K562 (cell line): ENCODE data around the gene ABCD3. TPM values are rescaled to one million over a fixed set of nuclear protein-coding genes. Genes with fewer than 3 reads are reported as not detected.

Experiments
- ATAC-seq: fragments of 200-7000 bp; cut with Tn5 transposase; 3 replicates; pipeline ENCODE4 v1.9.1; 2020; ENCODE audit warnings: moderate library complexity
- BruUV-seq: library from RNA; stranded (reverse); fragments of 400-500 nt; replicated peaks from 2 replicates; lab custom pipeline; 2021; lab: Mats Ljungman, UMichigan
- CTCF ChIA-PET: fragments of 300-600 bp; formaldehyde crosslinking; extraction: SDS; loops from one replicate; lab custom pipeline; 2021; ENCODE audit warnings: low intra/inter-chr PET ratio; lab: Yijun Ruan, JAX
- POLR2A ChIA-PET: fragments of 300-600, 350-650 bp; sonication (Branson Sonifier 250); formaldehyde crosslinking; extraction: SDS; loops from one replicate; lab custom pipeline; 2021; ENCODE audit warnings: antibody characterized with exemption, inconsistent platforms; lab: Yijun Ruan, JAX
- DNase-seq, 4 experiments: peaks; one replicate each; pipeline versions ENCODE4 v3.0.0 to v3.0.0-alpha.2; 2011 to 2018; ENCODE audit warnings: low spot score in 3 of 4, mixed read lengths in 3 of 4; ENCODE audit errors: extremely low read depth in 1 of 4
- FAIRE-seq: peaks from 2 replicates; lab custom pipeline; 2011; peaks lifted over from hg19 to GRCh38; lab: Jason Lieb, UNC
- H2AFZ ChIP-seq: 2 replicates; pipeline ENCODE4 v1.6.0; 2011; ENCODE audit warnings: low read depth, low read length, control low read depth, inconsistent platforms
- H3K27ac ChIP-seq: fragments of 200-600 bp; 3 replicates; pipeline ENCODE4 v1.8.0; 2011; ENCODE audit warnings: low read depth, mild to moderate bottlenecking, control low read depth, inconsistent platforms, low read length, moderate library complexity, mixed read lengths; ENCODE audit errors: extremely low read depth
- H3K27me3 ChIP-seq, 2 experiments: fragments of 300-600 bp in 1 of 2; 2 replicates in 1 of 2; 3 replicates in 1 of 2; pipeline versions ENCODE4 v1.6.0 to v1.8.0; 2011; ENCODE audit warnings: inconsistent platforms in 2 of 2, low read length in 2 of 2, mild to moderate bottlenecking in 1 of 2, mixed read lengths in 1 of 2, moderate library complexity in 1 of 2; ENCODE audit not compliant: control insufficient read depth in 2 of 2, insufficient read depth in 2 of 2
- H3K36me3 ChIP-seq: fragments of 300-600 bp; 3 replicates; pipeline ENCODE4 v1.8.0; 2011; ENCODE audit warnings: mild to moderate bottlenecking, low read length, inconsistent platforms; ENCODE audit not compliant: control insufficient read depth, insufficient read depth
- H3K4me1 ChIP-seq, 2 experiments: fragments of 200-600 bp in 1 of 2; replicated peaks in 1 of 2; 2 replicates in 1 of 2; 3 replicates in 1 of 2; pipeline versions ENCODE4 v1.5.1 to v1.8.0; 2011; ENCODE audit warnings: inconsistent platforms in 2 of 2, low read length in 2 of 2, mild to moderate bottlenecking in 1 of 2, mixed read lengths in 1 of 2, moderate library complexity in 1 of 2; ENCODE audit not compliant: control insufficient read depth in 2 of 2, insufficient read depth in 2 of 2
- H3K4me2 ChIP-seq: 2 replicates; pipeline ENCODE4 v1.6.1; 2011; ENCODE audit warnings: low read length, control low read depth, inconsistent platforms, mixed read lengths; ENCODE audit not compliant: insufficient read depth
- H3K4me3 ChIP-seq: fragments of 200-600 bp; sonication (generic), shearing (Covaris generic); 2 replicates; pipeline ENCODE4 v1.5.1; 2016; ENCODE audit warnings: control low read depth, inconsistent platforms
- H3K79me2 ChIP-seq: fragments of 200-600 bp; 3 replicates; pipeline ENCODE4 v1.8.0; 2011; ENCODE audit warnings: low read length, inconsistent platforms; ENCODE audit not compliant: control insufficient read depth, insufficient read depth
- H3K9ac ChIP-seq, 2 experiments: 2 replicates each; pipeline versions ENCODE4 v1.6.0 to v1.6.1; 2011; ENCODE audit warnings: low read depth in 2 of 2, low read length in 2 of 2, control low read depth in 1 of 2, inconsistent platforms in 1 of 2, mild to moderate bottlenecking in 1 of 2, mixed read lengths in 1 of 2; ENCODE audit not compliant: insufficient read depth in 1 of 2
- H3K9me1 ChIP-seq: one replicate; pipeline ENCODE4 v1.6.0; 2011; ENCODE audit warnings: inconsistent platforms, mild to moderate bottlenecking, low read length, moderate library complexity; ENCODE audit not compliant: control insufficient read depth, insufficient read depth
- H3K9me3 ChIP-seq: replicated peaks from 2 replicates; pipeline ENCODE4 v1.5.1; 2011; ENCODE audit warnings: low read depth, low read length, inconsistent platforms; ENCODE audit not compliant: control insufficient read depth, insufficient read depth
- H4K20me1 ChIP-seq: replicated peaks from 2 replicates; pipeline ENCODE4 v1.6.1; 2011; ENCODE audit warnings: low read length, inconsistent platforms, mixed read lengths; ENCODE audit not compliant: control insufficient read depth, insufficient read depth
- NEUROD1 ChIP-seq: fragments of 150-350 bp; IDR thresholded peaks from 2 replicates; pipeline ENCODE4 v1.6.1; 2014; ENCODE audit warnings: borderline replicate concordance, low read length, low read depth; ENCODE audit not compliant: partially characterized antibody
- TAF9B ChIP-seq: fragments of 450-650 bp; IDR thresholded peaks from 2 replicates; pipeline ENCODE4 v1.6.1; 2018; ENCODE audit warnings: mild to moderate bottlenecking; ENCODE audit not compliant: partially characterized antibody
- TCF3 ChIP-seq: sonication (generic); formaldehyde crosslinking; IDR thresholded peaks from 2 replicates; pipeline ENCODE4 v1.4.0; 2020; ENCODE audit warnings: mild to moderate bottlenecking, missing genetic modification reagents
- ZBTB2 ChIP-seq: fragments of 450-650 bp; IDR thresholded peaks from 2 replicates; pipeline ENCODE4 v1.6.1; 2016; ENCODE audit warnings: antibody characterized with exemption
- ZNF12 ChIP-seq: sonication (generic); formaldehyde crosslinking; IDR thresholded peaks from 2 replicates; pipeline ENCODE4 v1.4.0; 2020; ENCODE audit warnings: mild to moderate bottlenecking, missing genetic modification reagents
- ZNF311 ChIP-seq: fragments of 250-450 bp; sonication (Bioruptor Pico); IDR thresholded peaks from 2 replicates; pipeline ENCODE4 v1.4.0; 2020; ENCODE audit warnings: mild to moderate bottlenecking, moderate library complexity
- in situ Hi-C: fragments of 300-500 bp; cut with MboI; formaldehyde crosslinking; loops from 4 replicates; pipeline ENCODE4 v1.15.0; 2018; ENCODE audit warnings: inconsistent platforms, mixed read lengths
- intact Hi-C: fragments of 100-400 bp; cut with micrococcal nuclease; formaldehyde crosslinking; loops from 2 replicates; pipeline ENCODE4 v1.14.2; 2022
- polyA plus RNA-seq, 8 experiments: library from polyadenylated mRNA; depleted of rRNA in 4 of 8; stranded (reverse) in 5 of 8; unstranded in 3 of 8; fragments of >200 nt; fragmentation: Nextera tagmentation in 2 of 8; fragmentation: Illumina TruSeq in 1 of 8; extraction: Ambion mirVana in 2 of 8; extraction: Trizol in 1 of 8; gene quantifications; 2 replicates each; pipeline versions ENCODE4 v1.2.1 to v1.2.3, GENCODE V29; 2011 to 2014; ENCODE audit warnings: inconsistent platforms in 1 of 8, missing spikeins in 1 of 8
- total RNA-seq, 7 experiments: library from RNA; depleted of rRNA in 6 of 7; stranded (reverse); fragments of >200 nt in 6 of 7; fragmentation: Illumina TruSeq in 2 of 7; extraction: Trizol in 2 of 7; gene quantifications; 2 replicates each; pipeline versions ENCODE4 v1.2.1 to v1.2.3, GENCODE V29; 2011 to 2021; ENCODE audit warnings: low replicate concordance in 1 of 7
- TF ChIP-seq, protein P1 (sequence below), 2 experiments: fragments of 450-650 bp; formaldehyde crosslinking in 1 of 2; IDR thresholded peaks; 2 replicates each; pipeline versions ENCODE4 v1.4.0 to v1.6.1; 2014 to 2020; ENCODE audit warnings: mild to moderate bottlenecking in 2 of 2, borderline replicate concordance in 1 of 2, low read depth in 1 of 2
- TF ChIP-seq, protein P2 (sequence below): fragments of 450-650 bp; formaldehyde crosslinking; IDR thresholded peaks from 2 replicates; pipeline ENCODE4 v1.4.0; 2022; ENCODE audit warnings: missing genetic modification characterization

ABCD3 gene
- total and polyA plus RNA-seq, 9 of the 15 experiments (the other 6 are each of a cell fraction or from before 2014, with no cell fraction given): 11.0 to 30.7 (median 15.5) TPM

DNA sequence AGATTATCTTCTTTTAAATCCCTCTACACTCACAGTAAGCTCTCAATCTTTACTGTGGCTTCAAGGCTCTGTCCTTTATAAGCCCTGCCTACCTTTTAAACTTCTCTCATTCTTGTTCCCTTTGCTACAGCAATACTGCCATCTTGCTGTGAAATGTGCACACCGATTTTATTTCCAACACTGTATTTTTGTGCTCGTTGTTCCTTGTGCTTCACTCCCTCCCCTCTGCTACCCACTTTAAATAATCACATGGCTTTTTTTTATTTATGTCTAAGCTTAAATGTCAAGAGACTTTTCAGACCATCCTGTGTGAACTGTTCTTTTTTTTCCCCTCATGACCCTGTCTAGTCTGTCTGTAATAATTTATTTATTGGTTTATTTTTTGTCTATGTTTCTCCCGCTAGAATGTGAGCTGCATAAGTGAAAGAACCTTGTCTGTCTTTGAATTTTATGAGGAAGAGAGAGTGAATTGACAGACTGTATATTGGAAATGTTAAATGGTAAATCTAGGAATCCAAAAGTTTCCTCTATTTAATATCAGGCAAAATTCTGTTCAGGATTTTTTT, 45.7 kb downstream of the ABCD3 start (continued):
- TF ChIP-seq, protein P1, sequence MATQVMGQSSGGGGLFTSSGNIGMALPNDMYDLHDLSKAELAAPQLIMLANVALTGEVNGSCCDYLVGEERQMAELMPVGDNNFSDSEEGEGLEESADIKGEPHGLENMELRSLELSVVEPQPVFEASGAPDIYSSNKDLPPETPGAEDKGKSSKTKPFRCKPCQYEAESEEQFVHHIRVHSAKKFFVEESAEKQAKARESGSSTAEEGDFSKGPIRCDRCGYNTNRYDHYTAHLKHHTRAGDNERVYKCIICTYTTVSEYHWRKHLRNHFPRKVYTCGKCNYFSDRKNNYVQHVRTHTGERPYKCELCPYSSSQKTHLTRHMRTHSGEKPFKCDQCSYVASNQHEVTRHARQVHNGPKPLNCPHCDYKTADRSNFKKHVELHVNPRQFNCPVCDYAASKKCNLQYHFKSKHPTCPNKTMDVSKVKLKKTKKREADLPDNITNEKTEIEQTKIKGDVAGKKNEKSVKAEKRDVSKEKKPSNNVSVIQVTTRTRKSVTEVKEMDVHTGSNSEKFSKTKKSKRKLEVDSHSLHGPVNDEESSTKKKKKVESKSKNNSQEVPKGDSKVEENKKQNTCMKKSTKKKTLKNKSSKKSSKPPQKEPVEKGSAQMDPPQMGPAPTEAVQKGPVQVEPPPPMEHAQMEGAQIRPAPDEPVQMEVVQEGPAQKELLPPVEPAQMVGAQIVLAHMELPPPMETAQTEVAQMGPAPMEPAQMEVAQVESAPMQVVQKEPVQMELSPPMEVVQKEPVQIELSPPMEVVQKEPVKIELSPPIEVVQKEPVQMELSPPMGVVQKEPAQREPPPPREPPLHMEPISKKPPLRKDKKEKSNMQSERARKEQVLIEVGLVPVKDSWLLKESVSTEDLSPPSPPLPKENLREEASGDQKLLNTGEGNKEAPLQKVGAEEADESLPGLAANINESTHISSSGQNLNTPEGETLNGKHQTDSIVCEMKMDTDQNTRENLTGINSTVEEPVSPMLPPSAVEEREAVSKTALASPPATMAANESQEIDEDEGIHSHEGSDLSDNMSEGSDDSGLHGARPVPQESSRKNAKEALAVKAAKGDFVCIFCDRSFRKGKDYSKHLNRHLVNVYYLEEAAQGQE (IDR thresholded peaks at IDR 0.05; ENCODE audit: borderline replicate concordance): peak; percentile 67
- TF ChIP-seq, protein P1 (CRISPR knock-in tag; IDR thresholded peaks at IDR 0.05; ENCODE audit: low read depth): no peak
- TF ChIP-seq, all 486 proteins: peak for 6

GRCh38 chr1:94468708-94469107, 50.5 kb downstream of the ABCD3 start:
- intact Hi-C loops: no loop called here
- H3K36me3 ChIP-seq: 0 out of 3 replicates have a peak, but pooled peaks cover 6% of the 10 kb centered on the region
- TF ChIP-seq NEUROD1 (no peak), TAF9B (no peak), ZNF12 (CRISPR knock-in tag) (no peak), TCF3 (no peak), ZNF311 (CRISPR knock-in tag) (no peak), ZBTB2 (no peak)
- TF ChIP-seq, protein P2, sequence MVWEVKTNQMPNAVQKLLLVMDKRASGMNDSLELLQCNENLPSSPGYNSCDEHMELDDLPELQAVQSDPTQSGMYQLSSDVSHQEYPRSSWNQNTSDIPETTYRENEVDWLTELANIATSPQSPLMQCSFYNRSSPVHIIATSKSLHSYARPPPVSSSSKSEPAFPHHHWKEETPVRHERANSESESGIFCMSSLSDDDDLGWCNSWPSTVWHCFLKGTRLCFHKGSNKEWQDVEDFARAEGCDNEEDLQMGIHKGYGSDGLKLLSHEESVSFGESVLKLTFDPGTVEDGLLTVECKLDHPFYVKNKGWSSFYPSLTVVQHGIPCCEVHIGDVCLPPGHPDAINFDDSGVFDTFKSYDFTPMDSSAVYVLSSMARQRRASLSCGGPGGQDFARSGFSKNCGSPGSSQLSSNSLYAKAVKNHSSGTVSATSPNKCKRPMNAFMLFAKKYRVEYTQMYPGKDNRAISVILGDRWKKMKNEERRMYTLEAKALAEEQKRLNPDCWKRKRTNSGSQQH: no peak

More at GRCh38 chr1:94468708-94469107, 50.5 kb downstream of the ABCD3 start:
- H2AFZ ChIP-seq: no peak overlapping the region
- no peak for ATAC-seq
- no peaks in the 10 kb centered on the region for H3K79me2 ChIP-seq
- no peaks in the 10 kb centered on the region for H3K9me1 ChIP-seq
- H3K4me3 ChIP-seq: no peak overlapping the region
- no peaks in the 10 kb centered on the region for H3K27me3 ChIP-seq
- no peaks in the 10 kb centered on the region for H3K9me3 ChIP-seq
- H3K9ac ChIP-seq: no peak overlapping the region
- no peaks in the 10 kb centered on the region for H3K4me1 ChIP-seq
- no peak overlapping the region for H3K4me2 ChIP-seq
- ChIA-PET CTCF (no interaction called here), POLR2A (no interaction called here)
- no peak for FAIRE-seq
- DNase-seq: no peak
- in situ Hi-C loops: loop anchor here (10.0 kb wide), 1 partner anchor 424 kb away; no protein-coding TSS in a partner anchor
- no peak overlapping the region for H3K27ac ChIP-seq
- no TSS peak for BruUV-seq
- H4K20me1 ChIP-seq: no peaks in the 10 kb centered on the region
